ENCODE results near the gene OR6S1. TPM values are rescaled to one million over a fixed set of nuclear protein-coding genes. Genes with fewer than 3 reads are reported as not detected.
A peak's percentile ranks its signal among the peaks of the same experiment; 100 is the strongest.

Gene OR6S1
- total and polyA plus RNA-seq, 10 of the 15 experiments (the other 5 are each of a cell fraction or from before 2014, with no cell fraction given), result 0.22 to 0.67 (median 0.43) TPM; not detected in 4

GRCh38 chr14:20609215-20610001 lies 32.1 kb downstream of the OR6S1 start (continued):
- TF ChIP-seq, protein P1, sequence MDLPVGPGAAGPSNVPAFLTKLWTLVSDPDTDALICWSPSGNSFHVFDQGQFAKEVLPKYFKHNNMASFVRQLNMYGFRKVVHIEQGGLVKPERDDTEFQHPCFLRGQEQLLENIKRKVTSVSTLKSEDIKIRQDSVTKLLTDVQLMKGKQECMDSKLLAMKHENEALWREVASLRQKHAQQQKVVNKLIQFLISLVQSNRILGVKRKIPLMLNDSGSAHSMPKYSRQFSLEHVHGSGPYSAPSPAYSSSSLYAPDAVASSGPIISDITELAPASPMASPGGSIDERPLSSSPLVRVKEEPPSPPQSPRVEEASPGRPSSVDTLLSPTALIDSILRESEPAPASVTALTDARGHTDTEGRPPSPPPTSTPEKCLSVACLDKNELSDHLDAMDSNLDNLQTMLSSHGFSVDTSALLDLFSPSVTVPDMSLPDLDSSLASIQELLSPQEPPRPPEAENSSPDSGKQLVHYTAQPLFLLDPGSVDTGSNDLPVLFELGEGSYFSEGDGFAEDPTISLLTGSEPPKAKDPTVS (IDR thresholded peaks at IDR 0.05; ENCODE audit: low read depth, low read length), result no peak
- TF ChIP-seq, protein P2, sequence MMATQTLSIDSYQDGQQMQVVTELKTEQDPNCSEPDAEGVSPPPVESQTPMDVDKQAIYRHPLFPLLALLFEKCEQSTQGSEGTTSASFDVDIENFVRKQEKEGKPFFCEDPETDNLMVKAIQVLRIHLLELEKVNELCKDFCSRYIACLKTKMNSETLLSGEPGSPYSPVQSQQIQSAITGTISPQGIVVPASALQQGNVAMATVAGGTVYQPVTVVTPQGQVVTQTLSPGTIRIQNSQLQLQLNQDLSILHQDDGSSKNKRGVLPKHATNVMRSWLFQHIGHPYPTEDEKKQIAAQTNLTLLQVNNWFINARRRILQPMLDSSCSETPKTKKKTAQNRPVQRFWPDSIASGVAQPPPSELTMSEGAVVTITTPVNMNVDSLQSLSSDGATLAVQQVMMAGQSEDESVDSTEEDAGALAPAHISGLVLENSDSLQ (IDR thresholded peaks at IDR 0.05), result 0 out of 2 replicates have a peak, but pooled peaks have one; percentile 17
- TF ChIP-seq RUNX3 (IDR thresholded peaks at IDR 0.05; ENCODE audit: low read length), result peak; percentile 56
- TF ChIP-seq, protein P3, sequence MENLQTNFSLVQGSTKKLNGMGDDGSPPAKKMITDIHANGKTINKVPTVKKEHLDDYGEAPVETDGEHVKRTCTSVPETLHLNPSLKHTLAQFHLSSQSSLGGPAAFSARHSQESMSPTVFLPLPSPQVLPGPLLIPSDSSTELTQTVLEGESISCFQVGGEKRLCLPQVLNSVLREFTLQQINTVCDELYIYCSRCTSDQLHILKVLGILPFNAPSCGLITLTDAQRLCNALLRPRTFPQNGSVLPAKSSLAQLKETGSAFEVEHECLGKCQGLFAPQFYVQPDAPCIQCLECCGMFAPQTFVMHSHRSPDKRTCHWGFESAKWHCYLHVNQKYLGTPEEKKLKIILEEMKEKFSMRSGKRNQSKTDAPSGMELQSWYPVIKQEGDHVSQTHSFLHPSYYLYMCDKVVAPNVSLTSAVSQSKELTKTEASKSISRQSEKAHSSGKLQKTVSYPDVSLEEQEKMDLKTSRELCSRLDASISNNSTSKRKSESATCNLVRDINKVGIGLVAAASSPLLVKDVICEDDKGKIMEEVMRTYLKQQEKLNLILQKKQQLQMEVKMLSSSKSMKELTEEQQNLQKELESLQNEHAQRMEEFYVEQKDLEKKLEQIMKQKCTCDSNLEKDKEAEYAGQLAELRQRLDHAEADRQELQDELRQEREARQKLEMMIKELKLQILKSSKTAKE (IDR thresholded peaks at IDR 0.05; ENCODE audit: low read depth, poor library complexity, severe bottlenecking), result peak; percentile 30
- 0 out of 2 replicates have a peak, but pooled peaks have one; percentile 67 for TF ChIP-seq CHD1 (IDR thresholded peaks at IDR 0.05; ENCODE audit: low read depth, low read length)
- no peak for TF ChIP-seq PBX3 (IDR thresholded peaks at IDR 0.05; ENCODE audit: insufficient replicate concordance, low read depth, low read length)
- peak; percentile 98 for TF ChIP-seq RAD21 (IDR thresholded peaks at IDR 0.05; ENCODE audit: insufficient read depth, low read depth, low read length)
- TF ChIP-seq ETV6 (conservative IDR thresholded peaks at IDR 0.05 in 1 of 2, IDR thresholded peaks at IDR 0.05 in 1 of 2; ENCODE audit: borderline replicate concordance in 1 of 2, low read depth in 1 of 2), result no peak
- TF ChIP-seq ZNF24 (IDR thresholded peaks at IDR 0.05), result peak; percentile 98
- no peak for TF ChIP-seq EED (IDR thresholded peaks at IDR 0.05; ENCODE audit: low read depth)
- TF ChIP-seq STAT3 (IDR thresholded peaks at IDR 0.05; ENCODE audit: low read depth, low read length), result no peak
- TF ChIP-seq RCOR1 (conservative IDR thresholded peaks at IDR 0.05; ENCODE audit: low read depth, low read length), result 0 out of 2 replicates have a peak, but pooled peaks have one; percentile 68
- peak in 1 of 2 experiments; percentile 55; a peak in 3 of 4 replicates for TF ChIP-seq IKZF2 (IDR thresholded peaks at IDR 0.05)
- peak; percentile 59 for TF ChIP-seq CBFB (IDR thresholded peaks at IDR 0.05; ENCODE audit: low read depth)
- 0 out of 2 replicates have a peak, but pooled peaks have one; percentile 31 for TF ChIP-seq TAF1 (IDR thresholded peaks at IDR 0.05; ENCODE audit: borderline replicate concordance, low read depth, low read length)
- no peak for TF ChIP-seq KLF5 (IDR thresholded peaks at IDR 0.05; ENCODE audit: partially characterized antibody)
- TF ChIP-seq ZZZ3 (IDR thresholded peaks at IDR 0.05; ENCODE audit: control insufficient read depth, insufficient read length, low read depth), result no peak
- TF ChIP-seq SMC3 (IDR thresholded peaks at IDR 0.05; ENCODE audit: borderline replicate concordance, low read length), result peak; percentile 88
- TF ChIP-seq ATF3 (IDR thresholded peaks at IDR 0.05; ENCODE audit: borderline replicate concordance, extremely low read depth, low read depth, low read length), result peak; percentile 45; the same call in 1 of the 2 replicates
- 0 out of 4 replicates have a peak, but pooled peaks of 1 of the 2 experiments have one; percentile 2 for TF ChIP-seq BHLHE40 (IDR thresholded peaks at IDR 0.05; ENCODE audit: borderline replicate concordance in 1 of 2, low read depth in 2 of 2, low read length in 1 of 2)
- no peak for TF ChIP-seq CEBPB (IDR thresholded peaks at IDR 0.05; ENCODE audit: borderline replicate concordance in 1 of 2, low read depth in 2 of 2, low read length in 2 of 2)
- TF ChIP-seq SIN3A (IDR thresholded peaks at IDR 0.05; ENCODE audit: low read depth, low read length), result no peak

Data from GM12878 (cell line).